OCI-LY1 (cell line): ENCODE measurements around the gene CADM1.

Source experiments
- EZH2 ChIP-seq: fragments of 200-600 bp; sonication (generic), shearing (Covaris generic); IDR thresholded peaks from 2 replicates; pipeline ENCODE4 v1.8.0; 2017; ENCODE audit warnings: borderline replicate concordance, mixed run types, mild to moderate bottlenecking, antibody characterized with exemption, low read length, moderate library complexity, mixed read lengths
- TF ChIP-seq, protein P1 (sequence below): fragments of 200-600 bp; sonication (generic), shearing (Covaris generic); IDR thresholded peaks from 2 replicates; pipeline ENCODE4 v1.5.1; 2017; ENCODE audit warnings: mild to moderate bottlenecking, antibody characterized with exemption, low read length, moderate library complexity, mixed read lengths

DNA sequence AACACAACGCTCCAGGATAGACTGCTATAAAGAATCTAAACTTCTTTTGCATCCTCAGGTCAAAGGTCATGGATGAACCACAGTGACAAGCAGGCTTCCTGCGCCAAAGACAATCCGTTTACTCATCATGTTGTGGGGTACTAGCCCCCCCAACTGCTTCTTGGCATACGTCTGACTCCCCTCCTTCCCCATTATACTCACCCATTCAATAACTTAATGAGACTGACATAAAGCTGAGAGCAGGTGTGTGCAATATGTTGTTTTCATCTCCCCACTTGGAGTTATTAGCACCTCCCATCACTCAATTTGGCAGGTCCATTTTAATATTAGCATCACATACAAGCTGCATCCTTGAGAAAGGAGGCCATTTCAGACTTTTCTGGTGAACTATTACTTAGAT lies 157.1 kb downstream of the CADM1 start:
- TF ChIP-seq, protein P1, sequence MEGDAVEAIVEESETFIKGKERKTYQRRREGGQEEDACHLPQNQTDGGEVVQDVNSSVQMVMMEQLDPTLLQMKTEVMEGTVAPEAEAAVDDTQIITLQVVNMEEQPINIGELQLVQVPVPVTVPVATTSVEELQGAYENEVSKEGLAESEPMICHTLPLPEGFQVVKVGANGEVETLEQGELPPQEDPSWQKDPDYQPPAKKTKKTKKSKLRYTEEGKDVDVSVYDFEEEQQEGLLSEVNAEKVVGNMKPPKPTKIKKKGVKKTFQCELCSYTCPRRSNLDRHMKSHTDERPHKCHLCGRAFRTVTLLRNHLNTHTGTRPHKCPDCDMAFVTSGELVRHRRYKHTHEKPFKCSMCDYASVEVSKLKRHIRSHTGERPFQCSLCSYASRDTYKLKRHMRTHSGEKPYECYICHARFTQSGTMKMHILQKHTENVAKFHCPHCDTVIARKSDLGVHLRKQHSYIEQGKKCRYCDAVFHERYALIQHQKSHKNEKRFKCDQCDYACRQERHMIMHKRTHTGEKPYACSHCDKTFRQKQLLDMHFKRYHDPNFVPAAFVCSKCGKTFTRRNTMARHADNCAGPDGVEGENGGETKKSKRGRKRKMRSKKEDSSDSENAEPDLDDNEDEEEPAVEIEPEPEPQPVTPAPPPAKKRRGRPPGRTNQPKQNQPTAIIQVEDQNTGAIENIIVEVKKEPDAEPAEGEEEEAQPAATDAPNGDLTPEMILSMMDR: no peak
- TF ChIP-seq EZH2: no peak
